NK-92 (cell line): ENCODE results near the gene SCGB1A1.
"Not testable (repeated sequence)": the region's sequence is repeated elsewhere in the genome, so short reads cannot be mapped to it uniquely, and the experiment has no call there.

Experiments used
- DNase-seq: peaks from one replicate; lab custom pipeline; 2025; ENCODE audit not compliant: unreplicated experiment; lab: John Stamatoyannopoulos, UW

The SCGB1A1 gene, protein sequence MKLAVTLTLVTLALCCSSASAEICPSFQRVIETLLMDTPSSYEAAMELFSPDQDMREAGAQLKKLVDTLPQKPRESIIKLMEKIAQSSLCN

DNA sequence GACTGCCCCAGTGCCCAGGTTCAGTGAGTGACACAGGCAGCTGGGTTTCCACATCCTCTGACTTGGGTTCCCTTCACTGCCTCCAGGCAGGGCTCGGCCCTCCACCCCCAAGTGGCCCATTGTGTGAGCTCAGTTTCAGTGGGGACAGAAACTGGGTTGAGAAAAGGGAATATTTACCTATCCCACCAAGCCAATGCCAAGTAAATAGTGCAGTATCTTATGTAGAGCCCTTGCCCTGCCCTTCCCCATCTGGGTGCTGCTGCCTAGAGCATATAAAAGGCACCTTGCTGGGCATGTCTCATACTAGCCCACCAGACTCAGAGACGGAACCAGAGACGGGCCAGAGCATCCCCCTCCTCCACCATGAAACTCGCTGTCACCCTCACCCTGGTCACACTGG, at the start of gene SCGB1A1:
Gene SCGB1A1, plus strand, starts transcription at position 301 of the 400 bp plus-strand sequence. Its CDS starts 63 bp downstream, at position 364.
- DNase-seq, result no peak

DNA sequence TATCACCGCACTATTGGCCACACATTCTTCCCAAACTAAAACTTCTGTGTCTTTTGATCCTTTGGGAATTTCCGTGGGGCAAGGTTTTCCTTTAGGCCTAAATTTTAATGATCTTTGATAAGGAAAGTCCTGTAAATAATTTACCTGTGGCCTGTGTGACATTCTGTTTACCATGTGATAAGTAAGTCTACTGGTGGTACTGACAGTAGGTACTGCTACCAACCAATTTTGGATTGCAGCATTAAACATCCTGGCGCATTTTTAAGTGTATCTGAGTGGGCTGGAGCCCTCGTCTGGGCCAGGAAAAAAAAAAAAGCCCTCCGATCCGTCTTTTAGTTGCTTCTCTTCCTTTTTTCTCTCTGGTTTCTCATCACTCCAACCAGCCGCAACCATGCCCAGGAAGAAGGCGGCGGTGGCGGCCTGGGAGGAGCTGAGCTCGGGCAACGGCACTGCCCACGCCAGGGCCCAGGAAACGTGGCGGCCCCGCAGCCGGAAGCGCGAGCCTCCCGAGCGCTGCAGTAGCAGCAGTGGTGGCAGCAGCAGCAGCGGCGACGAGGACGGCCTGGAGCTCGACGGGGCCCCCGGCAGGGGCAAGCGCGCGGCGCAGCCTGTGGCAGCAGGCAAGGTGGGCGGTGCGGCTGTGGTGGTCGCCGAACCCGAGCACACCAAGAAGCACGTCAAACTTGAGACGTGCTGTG, 47.9 kb upstream of the SCGB1A1 start:
- no peak for DNase-seq

DNA sequence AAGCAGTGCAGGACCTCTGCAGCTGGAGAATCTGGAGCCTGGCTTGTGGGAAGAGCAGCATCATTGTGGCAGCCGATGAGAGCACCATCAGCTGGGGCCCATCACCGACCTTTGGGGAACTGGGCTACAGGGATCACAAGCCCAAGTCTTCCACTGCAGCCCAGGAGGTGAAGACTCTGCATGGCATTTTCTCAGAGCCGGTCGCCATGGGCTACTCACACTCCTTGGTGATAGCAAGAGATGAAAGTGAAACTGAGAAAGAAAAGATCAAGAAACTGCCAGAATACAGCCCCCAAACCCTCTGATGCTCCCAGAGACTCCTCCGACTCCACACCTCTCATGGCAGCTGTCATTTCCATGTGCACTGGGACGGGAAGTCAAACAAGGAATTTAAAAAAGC, 46.0 kb upstream of the SCGB1A1 start:
- DNase-seq, result no peak

DNA sequence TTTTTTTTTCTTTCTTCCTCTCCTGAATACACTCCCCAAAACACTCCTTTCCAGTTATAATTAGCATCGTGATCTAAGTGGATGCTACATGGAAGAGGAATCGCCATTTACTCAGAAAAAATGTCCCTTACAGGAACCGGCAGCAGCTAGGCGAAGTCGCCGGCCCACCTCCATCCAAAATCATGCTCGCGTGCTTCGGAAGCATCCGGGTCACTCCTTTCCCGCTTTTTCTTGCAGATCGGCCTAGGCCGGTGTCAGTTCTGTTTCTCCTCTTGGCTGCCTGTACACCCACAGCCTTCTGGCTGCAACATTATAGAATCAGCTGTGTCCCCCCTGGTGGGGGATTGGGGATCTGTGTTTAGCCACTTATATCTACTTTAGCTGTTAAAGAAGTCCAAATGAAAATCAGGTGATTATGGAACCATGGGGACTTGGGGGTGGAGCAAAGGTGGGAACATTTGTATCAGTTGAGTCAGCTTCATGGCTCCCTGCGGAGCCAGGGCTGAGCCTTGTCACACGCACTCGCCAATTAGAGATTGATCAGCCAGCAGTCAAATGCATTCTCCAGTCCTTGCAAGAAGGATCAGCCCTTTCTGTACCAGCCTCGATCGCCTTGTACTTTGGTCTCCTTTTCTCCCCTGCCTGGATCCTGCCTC, 45.2 kb upstream of the SCGB1A1 start:
- DNase-seq, result no peak

DNA sequence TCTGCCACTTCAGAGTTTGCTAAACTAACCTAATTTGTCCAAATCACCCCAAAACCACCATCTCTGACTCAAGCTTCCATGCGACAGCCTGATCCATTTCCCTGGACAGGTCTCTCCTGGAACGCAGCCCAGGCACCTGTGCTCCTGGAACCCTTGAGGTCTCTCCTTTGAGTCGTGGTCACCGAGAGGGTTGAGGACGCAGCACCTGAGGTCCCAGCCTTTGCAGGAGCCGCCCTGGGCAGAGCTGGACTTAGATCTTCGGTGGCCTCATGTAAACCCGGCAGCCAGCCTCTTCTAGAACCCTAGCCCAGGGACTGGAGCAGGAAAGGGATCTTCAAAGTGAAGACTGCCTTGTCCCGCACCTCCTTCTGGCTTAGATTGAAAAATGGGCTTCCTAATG, 44.0 kb upstream of the SCGB1A1 start:
- DNase-seq, result no peak

DNA sequence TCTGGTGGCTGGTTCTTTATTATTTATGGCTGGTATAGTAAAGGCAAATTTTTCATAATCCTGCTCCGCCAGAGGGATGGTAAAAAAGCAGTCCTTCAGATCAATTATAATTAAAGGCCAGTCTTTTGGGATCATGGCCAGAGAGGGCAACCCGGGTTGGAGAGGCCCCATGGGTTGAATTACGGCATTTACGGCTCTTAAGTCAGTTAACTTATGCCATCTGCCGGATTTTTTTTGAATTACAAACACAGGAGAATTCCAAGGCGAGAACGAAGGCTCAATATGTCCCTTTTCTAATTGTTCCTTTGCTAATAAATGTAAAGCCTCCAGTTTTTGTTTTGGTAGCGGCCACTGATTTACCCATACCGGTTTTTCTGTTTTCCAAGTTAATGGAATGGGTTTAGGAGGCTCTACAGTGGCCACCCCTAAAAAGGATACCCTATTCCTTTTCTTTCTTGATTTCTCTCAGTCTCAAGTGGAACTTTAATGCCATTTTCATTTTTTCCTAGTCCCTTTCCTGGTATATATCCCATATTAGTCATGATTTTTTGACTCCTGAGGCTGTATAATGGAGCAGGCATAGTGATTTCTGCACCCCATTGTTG, 40.3 kb upstream of the SCGB1A1 start:
- not testable (repeated sequence) for DNase-seq

DNA sequence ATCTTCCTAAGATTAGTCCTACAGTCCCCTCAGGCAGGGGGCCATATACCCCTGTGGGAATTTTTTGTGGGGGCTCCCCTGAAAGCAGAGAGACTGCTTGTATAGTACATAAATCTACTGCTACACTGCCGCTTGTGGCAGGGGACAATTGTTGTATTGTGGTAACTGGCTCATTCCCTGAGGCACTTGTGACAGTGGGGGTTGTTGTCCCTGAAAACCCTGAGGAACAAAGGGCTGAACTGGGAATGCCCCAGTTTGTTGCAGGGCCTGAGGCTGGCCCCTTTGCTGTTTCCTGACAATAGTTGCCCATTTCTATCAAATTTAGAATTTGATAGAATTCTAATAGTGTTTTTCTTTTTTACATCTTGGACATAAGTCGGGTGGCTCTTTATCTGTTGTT, 39.2 kb upstream of the SCGB1A1 start:
- not testable (repeated sequence) for DNase-seq

DNA sequence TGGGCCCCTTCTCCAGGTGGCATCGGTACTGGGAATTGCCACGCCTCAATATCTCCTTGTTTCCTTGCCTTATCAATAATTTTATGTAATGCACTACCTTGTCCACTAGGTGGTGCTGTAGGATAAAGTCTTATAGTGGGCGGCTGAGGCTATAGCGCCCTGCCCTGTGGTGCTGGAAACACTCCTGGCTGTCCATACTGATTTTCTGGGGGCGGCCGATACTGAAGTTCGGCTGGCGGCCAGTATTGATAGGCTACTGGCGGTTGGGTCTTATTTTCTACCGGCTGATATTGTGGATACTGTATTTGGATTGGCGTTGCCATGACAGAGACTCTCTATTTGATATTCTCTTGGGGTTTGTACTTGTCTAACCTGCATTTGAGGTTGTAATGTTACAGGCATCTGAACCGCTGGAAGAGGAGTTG, 38.0 kb upstream of the SCGB1A1 start:
- DNase-seq, result not testable (repeated sequence)

DNA sequence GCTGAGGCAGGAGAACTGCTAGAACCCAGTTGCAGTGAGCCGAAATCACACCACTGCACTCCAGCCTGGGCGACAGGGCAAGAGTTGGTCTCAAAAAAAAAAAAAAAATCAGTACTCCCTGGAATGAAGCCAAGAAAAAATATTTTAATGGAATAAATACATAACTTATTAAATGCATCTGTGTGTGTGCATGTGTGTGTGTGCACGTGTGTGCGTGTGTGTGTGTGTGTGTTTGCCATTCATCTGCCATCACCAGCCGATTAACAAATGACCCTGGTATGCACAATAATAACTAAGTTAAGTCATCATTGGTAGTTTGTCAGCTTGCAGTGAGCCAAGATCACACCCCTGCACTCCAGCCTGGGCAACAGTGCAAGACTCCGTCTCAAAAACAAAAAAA, 35.0 kb upstream of the SCGB1A1 start:
- DNase-seq, result no peak

DNA sequence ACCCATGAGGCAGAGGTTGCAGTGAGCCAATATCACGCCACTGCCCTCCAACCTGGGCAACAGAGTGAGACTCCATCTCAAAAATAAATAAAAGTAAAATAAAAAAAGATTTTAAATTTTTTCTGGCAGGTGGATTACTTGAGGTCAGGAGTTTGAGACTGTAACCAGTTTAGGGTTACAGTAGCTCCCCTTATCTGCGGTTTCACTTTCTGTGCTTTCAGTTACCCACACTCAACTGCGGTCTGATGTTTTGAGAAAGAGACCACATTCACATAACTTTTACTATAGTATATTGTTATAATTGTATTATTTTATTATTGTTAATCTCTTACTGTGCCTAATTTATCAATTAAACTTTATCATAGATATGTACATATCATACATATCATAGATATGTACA, 32.8 kb upstream of the SCGB1A1 start:
- DNase-seq, result not testable (repeated sequence)

DNA sequence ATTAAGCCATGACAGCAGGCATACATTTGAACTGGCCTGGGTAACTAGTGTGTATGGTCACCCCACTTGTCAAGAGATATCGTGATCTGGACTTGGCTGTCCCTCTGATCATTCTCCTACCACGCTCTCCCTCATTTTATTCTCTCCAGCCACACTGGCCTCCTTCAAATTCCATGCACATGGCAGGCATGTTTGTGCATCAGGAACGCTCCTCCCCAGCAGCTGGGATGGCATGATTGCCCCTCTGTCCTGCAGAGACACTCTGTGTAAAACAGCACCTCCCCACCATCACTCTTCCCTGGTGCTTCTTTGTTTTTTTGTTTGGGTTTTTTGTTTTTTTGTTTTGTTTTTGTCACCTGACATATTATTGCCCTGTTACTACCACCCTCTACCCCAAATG, 31.5 kb upstream of the SCGB1A1 start:
- no peak for DNase-seq

DNA sequence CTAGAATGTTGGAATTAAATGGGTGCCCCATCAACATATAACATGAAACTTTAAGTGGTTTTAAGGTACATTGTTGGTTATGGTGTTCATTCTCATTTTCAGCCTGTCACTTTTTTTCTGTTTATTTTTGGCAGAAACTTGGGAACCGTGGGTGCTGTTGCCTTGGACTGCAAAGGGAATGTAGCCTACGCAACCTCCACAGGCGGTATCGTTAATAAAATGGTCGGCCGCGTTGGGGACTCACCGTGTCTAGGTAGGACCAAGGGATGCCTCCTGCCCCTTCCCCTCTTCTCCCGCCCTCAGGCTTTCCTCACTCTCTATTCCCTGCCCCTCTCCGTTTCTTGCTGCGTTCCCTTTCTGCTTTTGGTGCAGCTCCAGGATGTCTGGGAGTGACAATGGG, 29.8 kb upstream of the SCGB1A1 start:
- DNase-seq, result no peak

DNA sequence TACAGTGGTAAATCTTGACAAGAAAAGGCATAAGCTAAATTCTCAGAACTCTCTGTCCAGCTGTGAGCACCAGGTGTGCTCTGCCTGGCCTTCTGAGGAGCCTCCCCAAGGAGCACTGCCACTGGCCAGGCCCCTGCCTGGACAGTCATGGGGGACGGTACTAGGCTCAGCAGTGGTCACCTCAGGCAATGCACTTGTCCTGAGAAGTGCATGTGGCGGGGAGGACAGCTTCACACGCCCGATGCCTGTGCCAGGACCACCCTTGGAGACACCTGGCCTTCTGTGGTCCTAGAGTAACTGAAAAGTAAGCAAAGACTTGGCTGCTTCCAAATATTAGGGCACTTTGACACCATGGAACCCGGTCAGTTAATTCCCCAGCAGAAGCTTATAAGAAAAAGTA, 28.6 kb upstream of the SCGB1A1 start:
- DNase-seq, result no peak

DNA sequence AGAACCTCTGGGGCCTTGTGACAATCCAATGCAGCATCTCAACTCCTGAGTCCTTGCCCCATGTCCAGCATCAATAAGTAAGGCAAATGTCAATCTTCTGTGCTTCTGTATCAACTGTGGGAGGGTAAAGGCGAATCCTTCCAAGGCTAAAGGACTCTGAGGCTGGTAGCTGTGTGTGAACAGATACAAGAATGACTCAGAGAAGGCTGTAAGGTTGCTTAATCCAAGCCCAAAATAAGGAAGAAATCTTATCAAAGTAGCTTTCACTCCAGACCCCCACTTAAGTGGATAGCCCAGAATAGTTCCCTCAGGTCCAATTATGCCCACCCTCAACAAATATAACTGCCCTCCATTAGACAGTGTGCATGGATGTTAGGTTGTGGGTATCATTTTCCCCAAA, 28.1 kb upstream of the SCGB1A1 start:
- no peak for DNase-seq

DNA sequence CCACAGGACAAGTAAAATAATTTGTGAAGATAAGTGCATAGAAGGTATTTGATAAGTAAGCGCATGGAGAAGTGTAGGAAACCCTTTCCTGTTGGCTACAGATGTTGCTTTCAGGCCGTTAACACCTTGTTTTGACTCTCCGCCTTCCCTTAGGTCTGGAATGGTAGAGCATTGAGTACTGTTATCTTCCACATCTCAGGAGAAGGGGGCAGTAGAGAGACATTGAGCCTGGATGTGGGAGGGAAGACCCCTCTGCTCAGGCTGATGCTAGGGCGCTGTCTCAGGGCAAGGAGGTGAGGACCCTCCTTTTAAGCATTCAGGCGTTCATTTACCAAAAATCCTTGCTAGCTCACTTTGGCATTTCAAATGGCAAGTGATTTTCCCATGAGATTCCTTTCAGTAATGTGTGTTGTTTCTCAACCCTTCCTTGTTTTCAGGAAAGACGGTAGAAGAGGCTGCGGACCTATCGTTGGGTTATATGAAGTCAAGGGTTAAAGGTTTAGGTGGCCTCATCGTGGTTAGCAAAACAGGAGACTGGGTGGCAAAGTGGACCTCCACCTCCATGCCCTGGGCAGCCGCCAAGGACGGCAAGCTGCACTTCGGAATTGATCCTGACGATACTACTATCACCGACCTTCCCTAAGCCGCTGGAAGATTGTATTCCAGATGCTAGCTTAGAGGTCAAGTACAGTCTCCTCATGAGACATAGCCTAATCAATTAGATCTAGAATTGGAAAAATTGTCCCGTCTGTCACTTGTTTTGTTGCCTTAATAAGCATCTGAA, 27.0 kb upstream of the SCGB1A1 start:
- DNase-seq, result no peak

DNA sequence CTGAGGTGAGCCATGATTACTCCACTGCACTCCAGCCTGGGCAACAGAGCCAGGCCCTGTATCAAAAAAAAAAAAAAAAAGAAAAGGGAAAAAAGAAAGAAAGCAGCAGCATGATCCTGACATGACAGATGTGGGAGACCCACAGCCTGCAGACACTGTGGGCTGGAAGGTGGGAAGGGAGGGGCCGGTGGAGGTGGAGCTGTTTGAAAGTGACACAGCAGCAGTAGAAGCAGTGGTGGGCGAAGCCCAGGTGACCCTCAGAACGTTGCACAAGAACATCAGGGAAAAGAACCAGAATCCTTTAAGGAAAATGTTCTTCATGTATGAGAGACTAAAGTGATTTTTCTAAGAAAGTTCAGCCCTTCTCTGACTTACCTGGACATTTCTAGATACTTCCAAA, 26.3 kb upstream of the SCGB1A1 start:
- no peak for DNase-seq

DNA sequence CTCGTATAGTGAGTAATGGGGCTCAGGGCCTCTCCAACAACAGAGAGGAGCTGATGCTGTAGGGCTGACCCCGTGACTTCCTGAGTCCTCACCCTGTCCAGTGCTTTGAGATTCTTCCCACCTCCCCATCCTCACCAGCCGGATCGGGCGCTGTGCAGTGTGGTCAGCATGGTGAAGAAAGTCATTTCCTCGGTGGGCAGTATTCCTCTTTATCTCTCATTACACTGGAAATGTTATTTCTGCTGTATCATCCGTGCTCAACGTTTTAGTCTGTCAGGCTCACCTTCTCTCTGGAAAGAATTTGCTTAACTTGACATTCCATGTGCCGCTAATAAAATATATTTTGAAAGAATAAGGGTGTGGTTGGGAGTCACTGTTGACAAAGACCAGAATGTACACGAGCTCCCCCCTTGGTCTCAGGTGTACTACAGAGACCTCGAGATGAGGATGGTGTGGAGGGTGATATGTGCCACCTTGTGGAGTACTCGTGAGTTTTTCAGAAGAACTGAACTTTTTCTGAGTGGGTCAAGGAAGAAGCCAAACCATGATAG, 25.7 kb upstream of the SCGB1A1 start:
- DNase-seq, result no peak

DNA sequence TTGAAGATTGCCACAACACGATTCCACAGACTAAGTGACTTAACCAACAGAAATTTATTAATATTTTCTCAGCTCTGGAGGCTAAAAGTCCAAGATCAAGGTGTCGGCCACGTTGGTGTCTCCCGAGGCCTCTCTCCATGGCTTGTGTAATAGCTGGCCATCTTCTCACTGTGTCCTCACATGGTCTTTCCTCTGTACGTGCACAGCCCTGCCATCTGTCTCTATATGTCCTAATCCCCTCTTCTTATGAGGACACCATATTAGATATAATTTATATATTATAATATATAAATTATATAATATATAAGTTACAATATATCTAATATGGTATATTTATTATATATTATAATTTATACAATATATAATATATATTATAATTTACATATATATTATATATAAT, 25.1 kb upstream of the SCGB1A1 start:
- no peak for DNase-seq

DNA sequence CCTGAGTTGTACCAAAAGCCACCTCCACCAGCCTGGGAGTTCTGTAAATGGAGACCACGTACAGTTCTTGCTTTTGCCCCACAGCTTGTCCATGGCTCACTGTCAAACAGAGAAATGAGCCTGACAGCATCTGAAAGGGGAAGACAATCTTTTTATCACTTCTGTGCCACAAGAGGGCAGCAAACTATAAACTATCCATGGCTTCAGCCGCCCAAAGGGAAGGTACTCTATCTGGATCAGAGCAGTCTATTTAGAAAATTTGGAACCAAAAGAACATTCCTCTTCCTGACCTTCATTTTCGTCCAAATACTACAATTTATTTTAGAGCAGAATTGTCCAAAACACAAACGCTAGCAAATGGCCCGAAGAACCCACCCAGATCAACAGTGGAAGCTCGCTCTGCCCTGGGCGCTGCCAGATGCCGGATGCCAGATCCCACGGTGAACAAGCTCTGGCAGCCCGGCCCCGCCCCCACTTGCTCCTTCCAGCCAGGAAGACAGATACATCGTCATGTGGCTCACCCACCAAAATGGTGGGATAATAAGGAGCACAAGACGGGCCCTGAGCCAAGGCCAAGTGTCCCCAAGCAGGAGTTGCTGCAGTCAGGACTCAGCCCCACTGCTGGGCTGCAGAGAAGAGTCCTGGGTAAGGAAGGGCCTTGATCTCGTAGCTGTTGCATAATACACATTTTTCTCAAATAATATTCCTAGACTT, 23.9 kb upstream of the SCGB1A1 start:
- no peak for DNase-seq

DNA sequence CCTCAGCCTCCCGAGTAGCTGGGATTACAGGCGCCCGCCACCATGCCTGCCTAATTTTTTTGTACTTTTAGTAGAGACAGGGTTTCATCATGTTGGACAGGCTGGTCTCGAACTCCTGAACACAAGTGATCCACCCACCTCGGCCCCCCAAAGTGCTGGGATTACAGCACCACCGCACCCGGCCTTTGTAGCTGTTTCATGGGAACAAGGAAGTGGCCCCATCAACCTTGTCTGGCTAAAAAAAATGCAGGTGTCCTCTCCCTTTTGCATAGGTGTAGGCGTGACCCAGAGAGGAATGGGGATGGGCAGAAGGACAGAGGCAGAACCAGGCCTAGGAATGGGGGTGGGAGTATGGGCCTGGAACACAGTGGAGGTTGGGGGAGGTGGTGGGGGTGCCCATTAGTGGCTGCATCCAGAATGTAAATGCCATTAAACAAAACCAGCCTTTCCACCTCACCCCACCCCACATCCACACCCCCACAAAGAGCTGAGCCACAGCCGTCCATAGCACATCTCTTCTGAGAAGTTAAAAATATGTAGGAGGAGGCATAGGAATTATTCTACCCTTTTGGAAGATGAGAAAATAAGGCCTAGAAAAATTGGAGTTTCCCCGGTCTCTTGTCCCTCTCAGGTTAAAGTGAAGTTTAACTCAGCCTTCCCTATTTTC, 22.8 kb upstream of the SCGB1A1 start:
- no peak for DNase-seq
